ENCODE measurements around the gene WIPF2. TPM values are rescaled to one million over a fixed set of nuclear protein-coding genes. Genes with fewer than 3 reads are reported as not detected.

Gene WIPF2
- total RNA-seq, 3 donors from 2014 or later (not counting 1 experiment from before 2014, with no cell fraction given) = 43.2 to 47.4 (median 43.9) TPM

DNA sequence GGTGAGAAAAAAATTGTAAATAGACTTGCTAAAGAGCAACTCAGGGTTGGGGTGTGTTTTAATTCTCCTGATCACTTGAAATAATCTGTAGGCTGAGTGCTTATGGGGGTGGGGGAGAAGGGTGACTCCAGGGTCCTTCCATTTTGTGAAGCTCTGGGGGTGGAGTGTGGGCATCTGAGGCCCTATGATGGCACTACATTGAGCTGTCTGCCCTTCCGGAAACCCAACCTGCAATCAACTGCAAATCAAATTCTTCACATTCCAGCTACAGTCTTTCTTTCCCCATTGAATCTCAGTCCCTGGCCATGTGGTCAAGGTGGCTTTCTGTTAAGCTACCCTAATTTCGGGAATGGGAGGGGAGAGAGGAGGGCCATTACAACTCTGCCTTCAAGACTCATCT lies 62.6 kb downstream of the WIPF2 start:
- peaks cover 42% of the 10 kb centered on the region for H3K36me3 ChIP-seq (ENCODE audit: control insufficient read depth, insufficient read depth, low read length)
- Mint-ChIP-seq H3K36me3 (no peaks in the 10 kb centered on the region), H3K4me1 (peaks cover 5 to 16% of the 10 kb centered on the region in 2 donors), H3K27me3 (ENCODE audit: low read depth in 2 of 2) (no peaks in the 10 kb centered on the region), H3K4me3 (no peak overlapping the region), H3K27ac (peak overlapping the region in 1 of 2 donors; percentile 72), H3K9me3 (no peaks in the 10 kb centered on the region)
- no peaks in the 10 kb centered on the region for H3K27me3 ChIP-seq (ENCODE audit: control insufficient read depth, insufficient read depth, low read length)
- H3K9me3 ChIP-seq (ENCODE audit: control insufficient read depth, insufficient read depth, low read length) = no peaks in the 10 kb centered on the region
- TF ChIP-seq, protein P1, sequence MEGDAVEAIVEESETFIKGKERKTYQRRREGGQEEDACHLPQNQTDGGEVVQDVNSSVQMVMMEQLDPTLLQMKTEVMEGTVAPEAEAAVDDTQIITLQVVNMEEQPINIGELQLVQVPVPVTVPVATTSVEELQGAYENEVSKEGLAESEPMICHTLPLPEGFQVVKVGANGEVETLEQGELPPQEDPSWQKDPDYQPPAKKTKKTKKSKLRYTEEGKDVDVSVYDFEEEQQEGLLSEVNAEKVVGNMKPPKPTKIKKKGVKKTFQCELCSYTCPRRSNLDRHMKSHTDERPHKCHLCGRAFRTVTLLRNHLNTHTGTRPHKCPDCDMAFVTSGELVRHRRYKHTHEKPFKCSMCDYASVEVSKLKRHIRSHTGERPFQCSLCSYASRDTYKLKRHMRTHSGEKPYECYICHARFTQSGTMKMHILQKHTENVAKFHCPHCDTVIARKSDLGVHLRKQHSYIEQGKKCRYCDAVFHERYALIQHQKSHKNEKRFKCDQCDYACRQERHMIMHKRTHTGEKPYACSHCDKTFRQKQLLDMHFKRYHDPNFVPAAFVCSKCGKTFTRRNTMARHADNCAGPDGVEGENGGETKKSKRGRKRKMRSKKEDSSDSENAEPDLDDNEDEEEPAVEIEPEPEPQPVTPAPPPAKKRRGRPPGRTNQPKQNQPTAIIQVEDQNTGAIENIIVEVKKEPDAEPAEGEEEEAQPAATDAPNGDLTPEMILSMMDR (IDR thresholded peaks at IDR 0.05) = no peak
- no peaks in the 10 kb centered on the region for H3K4me1 ChIP-seq (ENCODE audit: control insufficient read depth, insufficient read depth, low read length)
- WGBS (ENCODE audit: insufficient coverage) = 88% methylated on average over 1 of the region's 2 CpGs
- no peak overlapping the region for H3K27ac ChIP-seq (ENCODE audit: low read length)
- no peak overlapping the region for H3K4me3 ChIP-seq (ENCODE audit: low read length)
- intact Hi-C loops (cut with micrococcal nuclease) = no loop called here
- ATAC-seq = no peak
- peak in 1 of 2 donors; percentile 25 for DNase-seq

DNA sequence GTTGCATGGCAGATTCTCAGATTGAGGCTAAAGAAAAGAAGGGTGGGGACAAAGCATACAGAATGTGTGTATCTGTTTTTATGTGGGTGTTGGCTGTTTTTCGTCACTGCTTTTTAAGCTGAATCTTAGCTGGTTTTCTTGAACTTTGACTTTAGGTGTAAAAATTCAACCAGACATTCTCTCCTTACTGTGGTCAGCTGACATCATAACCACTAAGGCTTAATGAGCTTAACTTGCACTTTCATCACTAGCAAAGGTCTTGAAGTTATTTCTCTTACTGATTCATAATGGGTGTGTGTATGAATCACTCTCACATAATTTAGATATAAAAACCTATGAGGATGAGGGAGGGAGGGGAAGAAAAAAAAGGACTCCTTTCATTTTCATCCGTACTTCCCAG lies 64.6 kb downstream of the WIPF2 start:
- Mint-ChIP-seq H3K27ac (peak overlapping the region; percentile 4 to 88), H3K27me3 (ENCODE audit: low read depth in 2 of 2) (no peaks in the 10 kb centered on the region), H3K4me3 (no peak overlapping the region), H3K9me3 (no peaks in the 10 kb centered on the region), H3K36me3 (no peaks in the 10 kb centered on the region), H3K4me1 (peaks cover 19 to 30% of the 10 kb centered on the region in 2 donors)
- DNase-seq (peak in 1 of 2 donors; percentile 68), ATAC-seq (peak in 2 of 3 donors; percentile 11 to 15)
- TF ChIP-seq, protein P1 (IDR thresholded peaks at IDR 0.05) = no peak
- no peaks in the 10 kb centered on the region for H3K9me3 ChIP-seq (ENCODE audit: control insufficient read depth, insufficient read depth, low read length)
- no peak overlapping the region for H3K4me3 ChIP-seq (ENCODE audit: low read length)
- no CpG with 5 or more reads among the region's 2 CpGs for WGBS (ENCODE audit: insufficient coverage)
- intact Hi-C loops (cut with micrococcal nuclease) = no loop called here
- no peak overlapping the region for H3K27ac ChIP-seq (ENCODE audit: low read length)
- H3K27me3 ChIP-seq (ENCODE audit: control insufficient read depth, insufficient read depth, low read length) = no peaks in the 10 kb centered on the region
- peaks cover 27% of the 10 kb centered on the region for H3K36me3 ChIP-seq (ENCODE audit: control insufficient read depth, insufficient read depth, low read length)
- peaks cover 9% of the 10 kb centered on the region for H3K4me1 ChIP-seq (ENCODE audit: control insufficient read depth, insufficient read depth, low read length)

GRCh38 chr17:40284085-40284713 lies 65.1 kb downstream of the WIPF2 start:
- no peaks in the 10 kb centered on the region for H3K9me3 Mint-ChIP-seq
- Histone ChIP-seq H3K36me3 (ENCODE audit: control insufficient read depth, insufficient read depth, low read length) (peaks cover 22% of the 10 kb centered on the region), H3K27me3 (ENCODE audit: control insufficient read depth, insufficient read depth, low read length) (no peaks in the 10 kb centered on the region), H3K4me1 (ENCODE audit: control insufficient read depth, insufficient read depth, low read length) (peaks cover 12% of the 10 kb centered on the region), H3K27ac (ENCODE audit: low read length) (no peak overlapping the region), H3K9me3 (ENCODE audit: control insufficient read depth, insufficient read depth, low read length) (no peaks in the 10 kb centered on the region), H3K4me3 (ENCODE audit: low read length) (no peak overlapping the region)
- DNase-seq = no peak
- intact Hi-C loops (cut with micrococcal nuclease) = no loop called here
- H3K4me3 Mint-ChIP-seq = no peak overlapping the region
- peaks cover 19 to 30% of the 10 kb centered on the region in 2 donors for H3K4me1 Mint-ChIP-seq
- H3K36me3 Mint-ChIP-seq = no peaks in the 10 kb centered on the region
- TF ChIP-seq, protein P1 (IDR thresholded peaks at IDR 0.05) = no peak
- ATAC-seq = no peak
- H3K27me3 Mint-ChIP-seq (ENCODE audit: low read depth in 2 of 2) = no peaks in the 10 kb centered on the region
- WGBS (ENCODE audit: insufficient coverage) = no CpG with 5 or more reads among the region's 2 CpGs
- peak overlapping the region; percentile 4 to 88 for H3K27ac Mint-ChIP-seq

DNA sequence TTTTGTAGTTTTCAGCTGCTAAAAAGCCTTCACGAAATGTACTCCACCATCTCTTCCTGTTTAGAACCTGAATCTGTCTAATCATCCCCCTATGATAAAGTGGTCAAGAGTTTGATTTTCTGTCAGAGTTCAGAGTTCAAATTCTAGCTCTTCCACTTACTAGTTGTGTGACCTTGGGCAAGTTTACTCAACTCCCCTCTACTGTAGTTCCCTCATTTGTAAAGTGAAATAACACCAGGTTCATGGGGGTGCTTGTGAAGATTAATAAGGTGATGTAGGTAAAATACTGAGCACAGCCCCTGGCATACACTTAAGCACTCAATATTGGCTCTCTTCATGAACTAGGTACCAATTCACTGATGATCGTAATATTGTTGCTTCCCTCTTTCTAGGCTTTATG lies 67.4 kb downstream of the WIPF2 start:
- ATAC-seq (no peak), DNase-seq (no peak)
- Histone ChIP-seq H3K4me1 (ENCODE audit: control insufficient read depth, insufficient read depth, low read length) (peaks cover 12% of the 10 kb centered on the region), H3K9me3 (ENCODE audit: control insufficient read depth, insufficient read depth, low read length) (no peaks in the 10 kb centered on the region), H3K4me3 (ENCODE audit: low read length) (no peak overlapping the region), H3K36me3 (ENCODE audit: control insufficient read depth, insufficient read depth, low read length) (peaks cover 3% of the 10 kb centered on the region), H3K27me3 (ENCODE audit: control insufficient read depth, insufficient read depth, low read length) (no peaks in the 10 kb centered on the region), H3K27ac (ENCODE audit: low read length) (no peak overlapping the region)
- Mint-ChIP-seq H3K36me3 (no peaks in the 10 kb centered on the region), H3K27ac (peak overlapping the region; percentile 5 to 86), H3K9me3 (no peaks in the 10 kb centered on the region), H3K4me1 (peaks cover 19 to 30% of the 10 kb centered on the region in 2 donors), H3K4me3 (no peak overlapping the region), H3K27me3 (ENCODE audit: low read depth in 2 of 2) (no peaks in the 10 kb centered on the region)
- intact Hi-C loops (cut with micrococcal nuclease) = loop anchor here (2.0 to 5.0 kb wide), 2 partner anchors 36 to 69 kb away; partner anchors contain the start of gene WIPF2
- TF ChIP-seq, protein P1 (IDR thresholded peaks at IDR 0.05) = no peak
- 86% methylated on average over 1 of the region's 2 CpGs for WGBS (ENCODE audit: insufficient coverage)
